GM18951 (cell line): ENCODE data around the gene HOXB9.
A peak's percentile ranks its signal among the peaks of the same experiment; 100 is the strongest.

Experiments used
- POLR2A ChIP-seq: IDR thresholded peaks from 4 replicates; pipeline ENCODE4 v1.6.1; 2011; ENCODE audit warnings: mild to moderate bottlenecking; ENCODE audit not compliant: insufficient read length, insufficient read depth; ENCODE audit errors: extremely low read depth
- in situ Hi-C: fragments of 300-500 bp; cut with MboI; formaldehyde crosslinking; loops from one replicate; pipeline ENCODE4 v1.12.0; 2022; ENCODE audit warnings: low sequenced_read_pairs, mixed read lengths, inconsistent platforms; ENCODE audit not compliant: unreplicated experiment

Gene HOXB9

GRCh38 chr17:48579760-48580554 lies 46.2 kb downstream of the HOXB9 start:
- in situ Hi-C loops = no loop called here
- TF ChIP-seq POLR2A = peak; percentile 29

- in situ Hi-C loops = no loop called here
- TF ChIP-seq POLR2A = no peak
Measured at GRCh38 chr17:48579471-48579759, 46.7 kb downstream of the HOXB9 start.

- in situ Hi-C loops = no loop called here
- TF ChIP-seq POLR2A = peak; percentile 71
Measured at GRCh38 chr17:48578616-48579470, 47.3 kb downstream of the HOXB9 start.

GRCh38 chr17:48577946-48578615 lies 48.1 kb downstream of the HOXB9 start, which contains the start of gene HOXB4:
TSS of gene HOXB4 (minus strand) at chr17:48578350. CDS start at chr17:48578319, 31 bp downstream.
- TF ChIP-seq POLR2A = no peak
- in situ Hi-C loops = no loop called here

- in situ Hi-C loops = no loop called here
- no peak for TF ChIP-seq POLR2A
Measured at GRCh38 chr17:48577330-48577945, 48.7 kb downstream of the HOXB9 start.

GRCh38 chr17:48576479-48577309 lies 49.5 kb downstream of the HOXB9 start:
- no peak for TF ChIP-seq POLR2A
- in situ Hi-C loops = no loop called here

- in situ Hi-C loops = no loop called here
- TF ChIP-seq POLR2A = no peak
Measured at GRCh38 chr17:48575673-48576478, 50.3 kb downstream of the HOXB9 start.

GRCh38 chr17:48575066-48575582 lies 51.0 kb downstream of the HOXB9 start:
- in situ Hi-C loops = no loop called here
- no peak for TF ChIP-seq POLR2A

- no peak for TF ChIP-seq POLR2A
- in situ Hi-C loops = no loop called here
Measured at GRCh38 chr17:48574505-48575065, 51.6 kb downstream of the HOXB9 start.

GRCh38 chr17:48571826-48572417 lies 54.2 kb downstream of the HOXB9 start:
- TF ChIP-seq POLR2A = no peak
- in situ Hi-C loops = no loop called here
